Caco-2 (cell line): ENCODE measurements around the gene PRG3. TPM values are rescaled to one million over a fixed set of nuclear protein-coding genes. Genes with fewer than 3 reads are reported as not detected.

ENCODE experiments used
- BruUV-seq: library from RNA; stranded (reverse); fragments of 400-500 nt; replicated peaks from 2 replicates; lab custom pipeline; 2021; lab: Mats Ljungman, UMichigan
- CTCF ChIA-PET: fragments of 300-600 bp; sonication (Branson Sonifier 250); formaldehyde crosslinking; loops from one replicate; lab custom pipeline; 2022; ENCODE audit warnings: antibody characterized with exemption; lab: Charles Lee
- POLR2A ChIA-PET: fragments of 300-600 bp; sonication (Branson Sonifier 250); formaldehyde crosslinking; loops from one replicate; lab custom pipeline; 2022; ENCODE audit warnings: antibody characterized with exemption; lab: Charles Lee
- DNase-seq, 2 experiments: peaks; one replicate each; pipeline versions ENCODE4 v3.0.0 to v3.0.0-alpha.2; 2020 to 2022
- H3K27me3 ChIP-seq: replicated peaks from 2 replicates; pipeline ENCODE4 v1.6.0; 2011; ENCODE audit warnings: low read length; ENCODE audit not compliant: control insufficient read depth, insufficient read depth
- H3K36me3 ChIP-seq: 2 replicates; pipeline ENCODE4 v1.5.1; 2011; ENCODE audit warnings: low read length; ENCODE audit not compliant: control insufficient read depth, insufficient read depth
- H3K4me1 ChIP-seq: fragments of 250-450 bp; sonication (Bioruptor Pico); 2 replicates; pipeline ENCODE4 v1.5.1; 2020; ENCODE audit warnings: mild to moderate bottlenecking
- H3K4me3 ChIP-seq: 2 replicates; pipeline ENCODE4 v1.5.1; 2011; ENCODE audit warnings: low read depth, mild to moderate bottlenecking, control low read depth, low read length
- H3K9me3 ChIP-seq: fragments of 250-450 bp; sonication (Bioruptor Pico); 2 replicates; pipeline ENCODE4 v1.5.1; 2020; ENCODE audit warnings: mild to moderate bottlenecking, moderate library complexity
- H3K27ac Mint-ChIP-seq: one replicate; pipeline ENCODE4 v1.8.0; 2022; ENCODE audit warnings: mixed read lengths; ENCODE audit not compliant: unreplicated experiment
- H3K27me3 Mint-ChIP-seq: one replicate; pipeline ENCODE4 v1.8.0; 2022; ENCODE audit warnings: mixed read lengths; ENCODE audit not compliant: insufficient read depth, unreplicated experiment
- H3K36me3 Mint-ChIP-seq: one replicate; pipeline ENCODE4 v1.8.0; 2022; ENCODE audit warnings: mild to moderate bottlenecking, mixed read lengths; ENCODE audit not compliant: insufficient read depth, unreplicated experiment
- H3K4me1 Mint-ChIP-seq: one replicate; pipeline ENCODE4 v1.8.0; 2022; ENCODE audit warnings: low read depth, mixed read lengths; ENCODE audit not compliant: unreplicated experiment
- H3K4me3 Mint-ChIP-seq: one replicate; pipeline ENCODE4 v1.8.0; 2022; ENCODE audit warnings: mild to moderate bottlenecking, moderate library complexity, mixed read lengths; ENCODE audit not compliant: unreplicated experiment
- H3K9me3 Mint-ChIP-seq: one replicate; pipeline ENCODE4 v1.8.0; 2022; ENCODE audit warnings: mixed read lengths; ENCODE audit not compliant: unreplicated experiment
- CTCF ChIP-seq, 2 experiments: fragments of 200-600 bp in 1 of 2; IDR thresholded peaks; 1 replicate in 1 of 2; 2 replicates in 1 of 2; pipeline versions ENCODE4 v1.5.1 to v1.8.0; 2011 to 2022; ENCODE audit warnings: antibody characterized with exemption in 1 of 2, control low read depth in 1 of 2, inconsistent platforms in 1 of 2, low read depth in 1 of 2, low read length in 1 of 2, mild to moderate bottlenecking in 1 of 2, moderate library complexity in 1 of 2; ENCODE audit not compliant: insufficient read depth in 1 of 2, severe bottlenecking in 1 of 2, unreplicated experiment in 1 of 2
- intact Hi-C: fragments of 100-400 bp; cut with micrococcal nuclease; formaldehyde crosslinking; loops from one replicate; pipeline ENCODE4 v1.10.0; 2022; ENCODE audit not compliant: unreplicated experiment
- total RNA-seq: library from RNA; stranded (reverse); gene quantifications from 2 replicates; pipeline ENCODE4 v1.2.3, GENCODE V29; 2022

The PRG3 gene
- total RNA-seq, 1 experiment from 2014 or later = not detected

- ChIA-PET POLR2A (no interaction called here), CTCF (no interaction called here)
- DNase-seq = no peak
- H3K36me3 ChIP-seq = no peaks in the 10 kb centered on the region
- Mint-ChIP-seq H3K4me1 (peaks cover 7% of the 10 kb centered on the region), H3K27me3 (no peaks in the 10 kb centered on the region), H3K4me3 (no peak overlapping the region), H3K36me3 (no peaks in the 10 kb centered on the region), H3K27ac (no peak overlapping the region), H3K9me3 (no peaks in the 10 kb centered on the region)
- no peaks in the 10 kb centered on the region for H3K27me3 ChIP-seq
- no peaks in the 10 kb centered on the region for H3K9me3 ChIP-seq
- intact Hi-C loops = no loop called here
- no peak for TF ChIP-seq CTCF (IDR thresholded peaks at IDR 0.05; ENCODE audit: insufficient read depth in 1 of 2, low read depth in 1 of 2, low read length in 1 of 2, severe bottlenecking in 1 of 2, unreplicated experiment in 1 of 2)
- BruUV-seq = no TSS peak
- H3K4me3 ChIP-seq = no peak overlapping the region
- H3K4me1 ChIP-seq = no peaks in the 10 kb centered on the region
Observed at GRCh38 chr11:57410287-57410686, 29.3 kb upstream of the PRG3 start.

GRCh38 chr11:57409321-57410100 is 28.6 kb upstream of the PRG3 start:
- no peaks in the 10 kb centered on the region for H3K27me3 Mint-ChIP-seq
- Histone ChIP-seq H3K36me3 (no peaks in the 10 kb centered on the region), H3K4me3 (no peak overlapping the region), H3K4me1 (no peaks in the 10 kb centered on the region), H3K9me3 (no peaks in the 10 kb centered on the region), H3K27me3 (no peaks in the 10 kb centered on the region)
- DNase-seq = no peak
- H3K9me3 Mint-ChIP-seq = no peaks in the 10 kb centered on the region
- no peak overlapping the region for H3K4me3 Mint-ChIP-seq
- ChIA-PET CTCF (no interaction called here), POLR2A (interaction anchor here (0.6 kb wide), 1 partner anchor 209 kb away, joined by 3 read pairs; no protein-coding TSS in a partner anchor)
- BruUV-seq = no TSS peak
- no peaks in the 10 kb centered on the region for H3K36me3 Mint-ChIP-seq
- intact Hi-C loops = no loop called here
- H3K4me1 Mint-ChIP-seq = peaks cover 7% of the 10 kb centered on the region
- H3K27ac Mint-ChIP-seq = no peak overlapping the region
- no peak for TF ChIP-seq CTCF (IDR thresholded peaks at IDR 0.05; ENCODE audit: insufficient read depth in 1 of 2, low read depth in 1 of 2, low read length in 1 of 2, severe bottlenecking in 1 of 2, unreplicated experiment in 1 of 2)

DNA sequence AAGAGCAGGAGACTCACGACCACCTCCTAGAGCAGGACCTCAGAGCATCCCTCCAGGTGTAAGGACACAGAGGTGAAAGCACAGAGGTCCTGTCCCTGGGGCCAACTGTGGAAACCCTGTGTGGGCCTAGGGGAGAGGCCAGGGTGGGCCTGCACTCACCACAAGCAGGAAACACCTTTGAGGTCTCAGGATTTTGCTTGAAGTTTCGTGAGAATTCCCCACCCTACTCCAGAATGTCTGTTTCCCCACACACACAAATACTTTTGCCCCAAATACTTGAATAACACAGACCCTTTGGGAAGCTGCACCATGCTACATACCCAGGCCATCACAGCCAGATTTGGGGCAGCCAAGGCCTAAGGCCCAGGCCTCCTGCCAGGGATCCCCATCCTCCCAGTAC is 27.8 kb upstream of the PRG3 start:
- H3K4me3 ChIP-seq = no peak overlapping the region
- intact Hi-C loops = no loop called here
- Mint-ChIP-seq H3K4me3 (no peak overlapping the region), H3K36me3 (no peaks in the 10 kb centered on the region), H3K9me3 (no peaks in the 10 kb centered on the region), H3K27me3 (no peaks in the 10 kb centered on the region), H3K4me1 (peaks cover 5% of the 10 kb centered on the region), H3K27ac (no peak overlapping the region)
- H3K4me1 ChIP-seq = no peaks in the 10 kb centered on the region
- ChIA-PET POLR2A (interaction anchor here (0.6 kb wide), 1 partner anchor 209 kb away, joined by 3 read pairs; no protein-coding TSS in a partner anchor), CTCF (no interaction called here)
- no peaks in the 10 kb centered on the region for H3K36me3 ChIP-seq
- no peak for DNase-seq
- H3K27me3 ChIP-seq = no peaks in the 10 kb centered on the region
- no peaks in the 10 kb centered on the region for H3K9me3 ChIP-seq
- TF ChIP-seq CTCF (IDR thresholded peaks at IDR 0.05; ENCODE audit: insufficient read depth in 1 of 2, low read depth in 1 of 2, low read length in 1 of 2, severe bottlenecking in 1 of 2, unreplicated experiment in 1 of 2) = no peak
- no TSS peak for BruUV-seq
